GM10266 (cell line): ENCODE results near the gene CFAP74.

Experiments used
- DNase-seq: peaks from one replicate; pipeline ENCODE4 v3.0.0; 2012; ENCODE audit errors: extremely low spot score
- TF ChIP-seq, protein P1 (sequence below): IDR thresholded peaks from 2 replicates; pipeline ENCODE4 v1.5.1; 2012; ENCODE audit warnings: mild to moderate bottlenecking, low read depth; ENCODE audit not compliant: control insufficient read depth, insufficient read depth; ENCODE audit errors: missing control alignments

Gene CFAP74

DNA sequence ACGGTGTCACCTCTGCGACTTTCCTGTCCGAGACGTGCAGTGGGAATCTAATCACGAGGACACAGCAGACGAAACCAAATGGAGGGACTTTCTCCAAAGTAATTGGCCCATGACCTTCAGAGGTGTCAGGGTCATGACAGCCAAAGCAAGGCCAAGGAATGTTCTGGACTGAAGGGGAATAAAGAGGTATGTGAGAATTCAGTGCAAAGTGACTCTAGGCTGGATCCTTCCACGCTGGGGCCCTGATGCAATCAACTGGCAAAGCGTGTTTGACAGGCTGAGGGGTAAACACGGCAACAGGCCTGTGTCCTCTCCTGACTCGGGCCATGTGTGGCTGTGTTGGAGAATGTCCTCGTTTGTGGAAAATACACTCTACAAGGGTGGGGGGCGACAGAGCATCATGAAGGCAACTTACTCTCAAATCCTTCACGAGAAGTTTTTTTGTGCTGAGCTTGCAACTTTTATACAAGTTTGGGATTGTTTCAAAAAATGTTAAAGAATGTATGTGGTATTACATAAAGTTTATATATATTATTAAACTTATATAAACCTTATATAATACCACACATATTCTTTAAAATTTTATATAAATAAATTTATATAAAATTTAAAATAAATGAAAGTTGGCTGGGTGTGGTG lies 1.7 kb downstream of the CFAP74 start:
- TF ChIP-seq, protein P1, sequence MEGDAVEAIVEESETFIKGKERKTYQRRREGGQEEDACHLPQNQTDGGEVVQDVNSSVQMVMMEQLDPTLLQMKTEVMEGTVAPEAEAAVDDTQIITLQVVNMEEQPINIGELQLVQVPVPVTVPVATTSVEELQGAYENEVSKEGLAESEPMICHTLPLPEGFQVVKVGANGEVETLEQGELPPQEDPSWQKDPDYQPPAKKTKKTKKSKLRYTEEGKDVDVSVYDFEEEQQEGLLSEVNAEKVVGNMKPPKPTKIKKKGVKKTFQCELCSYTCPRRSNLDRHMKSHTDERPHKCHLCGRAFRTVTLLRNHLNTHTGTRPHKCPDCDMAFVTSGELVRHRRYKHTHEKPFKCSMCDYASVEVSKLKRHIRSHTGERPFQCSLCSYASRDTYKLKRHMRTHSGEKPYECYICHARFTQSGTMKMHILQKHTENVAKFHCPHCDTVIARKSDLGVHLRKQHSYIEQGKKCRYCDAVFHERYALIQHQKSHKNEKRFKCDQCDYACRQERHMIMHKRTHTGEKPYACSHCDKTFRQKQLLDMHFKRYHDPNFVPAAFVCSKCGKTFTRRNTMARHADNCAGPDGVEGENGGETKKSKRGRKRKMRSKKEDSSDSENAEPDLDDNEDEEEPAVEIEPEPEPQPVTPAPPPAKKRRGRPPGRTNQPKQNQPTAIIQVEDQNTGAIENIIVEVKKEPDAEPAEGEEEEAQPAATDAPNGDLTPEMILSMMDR, result no peak
- DNase-seq, result no peak

DNA sequence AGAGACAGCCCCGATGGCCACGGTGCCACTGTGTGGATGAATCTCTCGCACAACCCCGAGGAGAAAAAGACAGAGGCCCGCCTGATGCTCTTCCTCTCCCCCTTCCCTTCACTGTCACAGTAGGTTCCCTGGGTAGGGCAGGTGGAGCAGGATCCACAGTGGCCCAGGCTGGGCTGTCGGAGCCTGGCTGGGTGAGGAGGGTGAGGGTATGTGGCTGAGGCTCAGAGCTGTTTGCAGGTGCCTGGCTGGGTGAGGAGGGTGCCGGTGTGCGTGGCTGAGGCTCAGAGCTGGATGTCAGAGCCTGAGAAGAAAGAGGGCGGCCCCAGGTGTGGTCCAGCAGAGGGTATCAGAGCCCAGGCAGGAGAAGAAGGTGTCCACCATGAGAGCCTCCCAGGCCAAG lies 2.7 kb downstream of the CFAP74 start:
- DNase-seq, result no peak
- TF ChIP-seq, protein P1, result no peak

- TF ChIP-seq, protein P1, result no peak
- DNase-seq, result no peak
Measured at GRCh38 chr1:2000432-2000831, 3.2 kb downstream of the CFAP74 start.

- TF ChIP-seq, protein P1, result no peak
- no peak for DNase-seq
Measured at GRCh38 chr1:1997576-1997975, 6.0 kb downstream of the CFAP74 start.

GRCh38 chr1:1996207-1996651 lies 7.4 kb downstream of the CFAP74 start:
- TF ChIP-seq, protein P1, result no peak
- no peak for DNase-seq

DNA sequence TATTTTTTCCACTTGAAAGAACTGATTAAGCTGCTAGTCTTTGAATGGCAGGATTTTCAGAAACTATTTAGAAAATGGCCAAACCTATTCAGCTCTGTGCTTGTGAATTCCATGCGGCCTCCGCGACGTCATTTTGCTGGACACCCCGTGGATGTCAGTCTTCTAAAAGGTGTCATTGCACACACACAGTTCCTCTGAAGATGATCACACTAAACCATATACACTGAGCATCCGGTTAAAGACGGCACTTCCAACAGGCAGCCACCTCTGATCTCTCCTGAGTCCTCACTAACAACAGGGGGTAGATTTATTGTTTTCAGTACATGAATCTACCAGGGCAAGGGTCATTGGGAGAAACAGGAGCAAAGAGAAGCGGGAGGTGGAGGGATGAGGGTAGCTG lies 9.1 kb downstream of the CFAP74 start:
- no peak for DNase-seq
- TF ChIP-seq, protein P1, result no peak

DNA sequence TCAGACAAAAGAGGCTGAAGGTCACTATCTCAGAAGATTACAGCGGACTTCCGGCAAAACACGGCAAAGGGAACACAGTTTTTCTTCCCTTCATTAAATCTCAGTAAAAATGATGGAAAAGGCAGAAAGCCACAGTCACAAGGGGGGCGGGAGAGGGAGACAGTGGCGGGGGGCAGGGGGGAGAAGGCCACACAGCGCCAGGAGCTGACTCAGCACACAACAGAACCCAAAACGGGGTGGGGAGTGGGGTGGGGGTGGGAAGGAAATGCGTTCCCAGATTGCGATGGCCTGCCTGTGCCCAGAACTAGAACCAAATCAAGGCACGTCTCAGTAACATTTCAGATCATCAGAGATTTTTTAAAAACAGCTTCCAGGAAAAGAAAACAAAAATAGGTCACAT lies 13.4 kb downstream of the CFAP74 start:
- DNase-seq, result no peak
- TF ChIP-seq, protein P1, result no peak
